ENCODE results near the gene RPL18A. TPM values are rescaled to one million over a fixed set of nuclear protein-coding genes. Genes with fewer than 3 reads are reported as not detected.

Gene RPL18A
- total RNA-seq, 1 experiment from 2014 or later = 1,054 TPM

DNA sequence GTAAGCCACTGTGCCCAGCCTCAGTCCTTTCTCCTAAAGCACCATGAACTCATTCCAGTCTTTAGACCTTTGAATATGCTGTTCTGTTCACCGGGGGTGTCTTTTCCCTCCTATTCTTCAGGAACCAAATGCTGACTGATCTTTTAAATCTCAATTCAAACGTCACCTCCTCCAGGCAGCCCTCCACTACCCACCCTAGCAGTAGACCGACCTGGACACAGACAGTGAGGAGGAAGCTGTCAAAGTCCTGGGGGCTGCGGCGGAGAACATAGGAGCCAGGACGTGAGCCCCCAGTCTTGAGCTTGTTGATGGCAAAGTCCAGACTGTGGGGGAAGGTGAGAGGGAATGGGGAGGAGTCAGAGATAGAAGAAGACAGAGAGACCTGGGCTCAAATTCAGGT is 19.7 kb upstream of the RPL18A start:
- CTCF ChIA-PET = interaction anchor here (0.7 kb wide), 1 partner anchor 48 kb away, joined by 5 read pairs; no protein-coding TSS in a partner anchor
- Mint-ChIP-seq H3K36me3 (ENCODE audit: insufficient read depth, unreplicated experiment) (no peaks in the 10 kb centered on the region), H3K4me1 (ENCODE audit: low read depth, unreplicated experiment) (no peaks in the 10 kb centered on the region), H3K27me3 (ENCODE audit: unreplicated experiment) (peaks cover 30% of the 10 kb centered on the region), H3K4me3 (ENCODE audit: low read depth, unreplicated experiment) (no peak overlapping the region), H3K9me3 (ENCODE audit: low read depth, unreplicated experiment) (no peaks in the 10 kb centered on the region), H3K27ac (ENCODE audit: unreplicated experiment) (no peak overlapping the region)
- TF ChIP-seq, protein P1, sequence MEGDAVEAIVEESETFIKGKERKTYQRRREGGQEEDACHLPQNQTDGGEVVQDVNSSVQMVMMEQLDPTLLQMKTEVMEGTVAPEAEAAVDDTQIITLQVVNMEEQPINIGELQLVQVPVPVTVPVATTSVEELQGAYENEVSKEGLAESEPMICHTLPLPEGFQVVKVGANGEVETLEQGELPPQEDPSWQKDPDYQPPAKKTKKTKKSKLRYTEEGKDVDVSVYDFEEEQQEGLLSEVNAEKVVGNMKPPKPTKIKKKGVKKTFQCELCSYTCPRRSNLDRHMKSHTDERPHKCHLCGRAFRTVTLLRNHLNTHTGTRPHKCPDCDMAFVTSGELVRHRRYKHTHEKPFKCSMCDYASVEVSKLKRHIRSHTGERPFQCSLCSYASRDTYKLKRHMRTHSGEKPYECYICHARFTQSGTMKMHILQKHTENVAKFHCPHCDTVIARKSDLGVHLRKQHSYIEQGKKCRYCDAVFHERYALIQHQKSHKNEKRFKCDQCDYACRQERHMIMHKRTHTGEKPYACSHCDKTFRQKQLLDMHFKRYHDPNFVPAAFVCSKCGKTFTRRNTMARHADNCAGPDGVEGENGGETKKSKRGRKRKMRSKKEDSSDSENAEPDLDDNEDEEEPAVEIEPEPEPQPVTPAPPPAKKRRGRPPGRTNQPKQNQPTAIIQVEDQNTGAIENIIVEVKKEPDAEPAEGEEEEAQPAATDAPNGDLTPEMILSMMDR (IDR thresholded peaks at IDR 0.05; ENCODE audit: unreplicated experiment) = no peak
- DNase-seq = no peak
- no TSS peak for BruUV-seq (replicated peaks)
- intact Hi-C loops (cut with micrococcal nuclease; ENCODE audit: unreplicated experiment) = no loop called here

DNA sequence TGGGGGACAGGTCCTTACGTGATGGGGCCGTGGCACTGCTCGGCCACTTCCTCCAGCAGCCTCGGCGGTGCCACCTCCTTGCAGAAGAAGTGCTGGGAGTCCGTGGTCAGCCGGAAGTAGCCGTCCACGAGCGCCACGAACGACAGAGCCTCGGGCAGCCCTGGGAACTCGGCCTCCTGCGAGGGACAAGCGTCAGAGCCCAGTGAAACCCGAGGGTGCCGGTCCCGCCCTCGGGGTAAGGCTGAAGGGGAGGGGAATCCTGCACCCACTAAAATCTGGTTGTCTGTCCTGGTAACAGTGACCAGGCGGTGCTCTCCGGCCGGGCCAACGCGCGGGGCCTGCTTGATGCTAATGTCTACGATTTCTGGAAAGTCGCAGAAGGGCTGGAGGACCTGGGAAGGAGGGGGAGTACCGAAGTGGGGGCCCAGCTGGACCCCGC is 18.3 kb upstream of the RPL18A start:
- no peak overlapping the region for H3K4me3 Mint-ChIP-seq (ENCODE audit: low read depth, unreplicated experiment)
- no TSS peak for BruUV-seq (replicated peaks)
- H3K27me3 Mint-ChIP-seq (ENCODE audit: unreplicated experiment) = peaks cover 21% of the 10 kb centered on the region
- DNase-seq = no peak
- H3K36me3 Mint-ChIP-seq (ENCODE audit: insufficient read depth, unreplicated experiment) = no peaks in the 10 kb centered on the region
- no peak overlapping the region for H3K27ac Mint-ChIP-seq (ENCODE audit: unreplicated experiment)
- CTCF ChIA-PET = no interaction called here
- H3K9me3 Mint-ChIP-seq (ENCODE audit: low read depth, unreplicated experiment) = no peaks in the 10 kb centered on the region
- no peaks in the 10 kb centered on the region for H3K4me1 Mint-ChIP-seq (ENCODE audit: low read depth, unreplicated experiment)
- TF ChIP-seq, protein P1 (IDR thresholded peaks at IDR 0.05; ENCODE audit: unreplicated experiment) = no peak
- intact Hi-C loops (cut with micrococcal nuclease; ENCODE audit: unreplicated experiment) = no loop called here

DNA sequence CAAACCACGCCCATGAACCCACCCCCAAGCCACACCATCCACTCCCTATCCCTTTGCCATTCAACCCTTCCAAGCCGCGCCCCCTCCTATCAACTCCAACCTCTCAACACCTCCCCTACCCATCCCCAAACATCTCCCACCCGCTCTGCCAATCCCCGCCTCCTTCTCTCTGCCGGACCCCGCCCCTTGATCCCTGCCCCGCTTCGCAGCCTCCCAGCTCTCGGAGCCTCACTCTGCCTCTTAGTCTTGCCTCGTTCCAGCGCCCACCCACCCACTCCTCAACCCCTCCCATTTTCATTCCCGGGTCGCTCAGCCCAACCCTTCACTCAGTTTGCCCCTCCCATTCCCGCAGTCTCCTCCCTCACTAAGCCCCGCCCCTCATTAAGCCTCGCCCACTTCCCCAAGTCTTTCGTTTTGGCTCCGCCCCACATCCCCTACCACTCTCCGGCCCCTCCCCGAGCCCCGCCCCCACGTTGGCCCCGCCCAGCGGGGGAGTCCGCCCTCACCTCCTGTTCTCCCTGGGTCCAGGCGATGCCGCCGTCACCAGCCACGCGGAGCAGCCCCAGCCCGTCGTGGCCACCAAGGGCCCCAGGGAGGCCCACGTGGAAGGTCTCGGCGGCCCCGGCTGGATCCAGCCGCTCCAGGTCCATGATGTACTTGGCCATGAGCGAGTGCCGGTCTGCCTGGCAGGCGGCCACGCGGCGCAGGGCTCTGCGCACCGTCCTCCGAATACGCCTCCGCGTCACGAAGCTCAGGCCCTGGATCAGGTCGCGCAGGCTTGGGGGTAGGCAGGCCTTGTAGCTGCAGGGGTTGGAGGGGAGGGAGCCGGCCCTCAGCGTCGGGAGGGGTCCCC is 17.7 kb upstream of the RPL18A start:
- CTCF ChIA-PET = no interaction called here
- no peaks in the 10 kb centered on the region for H3K36me3 Mint-ChIP-seq (ENCODE audit: insufficient read depth, unreplicated experiment)
- H3K4me3 Mint-ChIP-seq (ENCODE audit: low read depth, unreplicated experiment) = no peak overlapping the region
- peaks cover 15% of the 10 kb centered on the region for H3K27me3 Mint-ChIP-seq (ENCODE audit: unreplicated experiment)
- H3K4me1 Mint-ChIP-seq (ENCODE audit: low read depth, unreplicated experiment) = no peaks in the 10 kb centered on the region
- no peak overlapping the region for H3K27ac Mint-ChIP-seq (ENCODE audit: unreplicated experiment)
- BruUV-seq (replicated peaks) = no TSS peak
- intact Hi-C loops (cut with micrococcal nuclease; ENCODE audit: unreplicated experiment) = no loop called here
- H3K9me3 Mint-ChIP-seq (ENCODE audit: low read depth, unreplicated experiment) = no peaks in the 10 kb centered on the region
- DNase-seq = peak; percentile 21
- TF ChIP-seq, protein P1 (IDR thresholded peaks at IDR 0.05; ENCODE audit: unreplicated experiment) = no peak

DNA sequence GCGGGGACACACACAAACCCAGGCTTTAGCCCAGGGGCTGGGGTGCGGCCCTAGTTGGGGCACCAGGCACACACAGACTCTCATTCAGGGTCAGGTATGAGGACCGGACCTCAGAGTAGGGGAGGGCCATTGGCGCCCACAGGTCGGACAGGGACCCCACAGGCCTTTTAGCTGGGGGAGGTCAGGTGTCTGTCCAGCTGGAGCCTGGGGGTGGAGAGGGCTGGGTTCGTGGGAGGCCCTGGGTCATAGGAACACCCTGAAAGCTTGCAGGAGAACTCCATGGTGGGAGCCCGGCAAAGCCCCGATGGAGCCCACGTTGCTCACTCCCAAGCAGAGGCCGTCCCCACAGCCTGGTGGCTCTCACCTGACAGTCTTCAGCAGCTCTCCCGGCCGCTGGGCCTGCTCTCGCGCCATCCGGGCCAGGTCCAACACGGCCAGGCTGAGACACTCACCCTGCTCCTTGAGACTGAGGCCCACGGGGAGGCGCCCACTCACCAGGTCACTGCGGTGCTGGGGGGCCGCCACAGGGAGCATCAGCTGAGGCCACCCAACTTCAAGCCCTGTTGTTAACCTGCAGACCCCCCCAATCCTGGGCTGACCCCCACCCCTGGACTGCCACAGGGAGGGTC is 16.9 kb upstream of the RPL18A start:
- H3K4me3 Mint-ChIP-seq (ENCODE audit: low read depth, unreplicated experiment) = no peak overlapping the region
- no peak for DNase-seq
- TF ChIP-seq, protein P1 (IDR thresholded peaks at IDR 0.05; ENCODE audit: unreplicated experiment) = no peak
- no TSS peak for BruUV-seq (replicated peaks)
- intact Hi-C loops (cut with micrococcal nuclease; ENCODE audit: unreplicated experiment) = no loop called here
- H3K27ac Mint-ChIP-seq (ENCODE audit: unreplicated experiment) = no peak overlapping the region
- no peaks in the 10 kb centered on the region for H3K9me3 Mint-ChIP-seq (ENCODE audit: low read depth, unreplicated experiment)
- H3K4me1 Mint-ChIP-seq (ENCODE audit: low read depth, unreplicated experiment) = no peaks in the 10 kb centered on the region
- H3K27me3 Mint-ChIP-seq (ENCODE audit: unreplicated experiment) = peaks cover 13% of the 10 kb centered on the region
- CTCF ChIA-PET = no interaction called here
- H3K36me3 Mint-ChIP-seq (ENCODE audit: insufficient read depth, unreplicated experiment) = no peaks in the 10 kb centered on the region
